B cell (primary cell): ENCODE data around the gene PCBP3.

Experiments used
- EZH2 ChIP-seq: IDR thresholded peaks from 2 replicates; pipeline ENCODE4 v1.6.1; 2012; ENCODE audit warnings: borderline replicate concordance, low read depth, mild to moderate bottlenecking, moderate library complexity, low read length; ENCODE audit not compliant: insufficient read depth, poor library complexity, severe bottlenecking
- TF ChIP-seq, protein P1 (sequence below): fragments of 200-600 bp; IDR thresholded peaks from one replicate; pipeline ENCODE4 v1.8.0; 2022; ENCODE audit warnings: antibody characterized with exemption, mild to moderate bottlenecking

DNA sequence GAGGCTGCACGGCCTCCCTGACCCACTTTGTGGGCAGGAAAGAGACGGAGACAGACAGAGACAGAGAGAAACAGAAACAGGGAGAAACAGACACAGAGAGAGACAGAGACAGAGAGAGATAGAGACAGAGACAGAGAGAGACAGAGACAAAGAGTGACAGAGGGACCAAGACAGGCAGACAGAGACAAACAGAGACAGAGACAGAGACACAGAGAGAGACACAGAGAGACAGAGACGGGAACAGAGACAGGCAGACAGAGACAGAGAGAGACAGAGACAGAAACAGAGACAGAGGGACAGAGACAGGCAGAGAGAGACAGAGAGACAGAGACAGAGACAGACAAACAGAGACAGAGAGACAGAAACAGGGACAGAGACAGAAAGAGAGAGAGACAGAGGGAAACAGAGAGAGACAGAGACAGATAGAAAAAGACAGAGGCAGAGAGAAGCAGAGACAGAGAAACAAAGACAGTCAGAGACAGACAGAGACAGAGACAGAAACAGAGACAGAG lies 341.1 kb downstream of the PCBP3 start:
- TF ChIP-seq, protein P1, sequence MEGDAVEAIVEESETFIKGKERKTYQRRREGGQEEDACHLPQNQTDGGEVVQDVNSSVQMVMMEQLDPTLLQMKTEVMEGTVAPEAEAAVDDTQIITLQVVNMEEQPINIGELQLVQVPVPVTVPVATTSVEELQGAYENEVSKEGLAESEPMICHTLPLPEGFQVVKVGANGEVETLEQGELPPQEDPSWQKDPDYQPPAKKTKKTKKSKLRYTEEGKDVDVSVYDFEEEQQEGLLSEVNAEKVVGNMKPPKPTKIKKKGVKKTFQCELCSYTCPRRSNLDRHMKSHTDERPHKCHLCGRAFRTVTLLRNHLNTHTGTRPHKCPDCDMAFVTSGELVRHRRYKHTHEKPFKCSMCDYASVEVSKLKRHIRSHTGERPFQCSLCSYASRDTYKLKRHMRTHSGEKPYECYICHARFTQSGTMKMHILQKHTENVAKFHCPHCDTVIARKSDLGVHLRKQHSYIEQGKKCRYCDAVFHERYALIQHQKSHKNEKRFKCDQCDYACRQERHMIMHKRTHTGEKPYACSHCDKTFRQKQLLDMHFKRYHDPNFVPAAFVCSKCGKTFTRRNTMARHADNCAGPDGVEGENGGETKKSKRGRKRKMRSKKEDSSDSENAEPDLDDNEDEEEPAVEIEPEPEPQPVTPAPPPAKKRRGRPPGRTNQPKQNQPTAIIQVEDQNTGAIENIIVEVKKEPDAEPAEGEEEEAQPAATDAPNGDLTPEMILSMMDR: no peak
- no peak for TF ChIP-seq EZH2
